ENCODE measurements around the gene GNAT1.

GRCh38 chr3:50205413-50206276 is 14.2 kb downstream of the GNAT1 start:
- TF ChIP-seq CTCF (optimal IDR thresholded peaks at IDR 0.05 in 1 of 3, IDR thresholded peaks at IDR 0.05 in 1 of 3, conservative IDR thresholded peaks at IDR 0.05 in 1 of 3; ENCODE audit: extremely low read depth in 1 of 3, insufficient read depth in 2 of 3, low read length in 3 of 3): no peak
- TF ChIP-seq EZH2 (IDR thresholded peaks at IDR 0.05; ENCODE audit: low read length): peak; percentile 96
